Activated T-cell treated with anti-CD3 and anti-CD28 coated beads for 1 hour (primary cell): ENCODE results near the gene MYO16.
"Not testable (repeated sequence)": the region's sequence is repeated elsewhere in the genome, so short reads cannot be mapped to it uniquely, and the experiment has no call there.

Experiments used
- DNase-seq: peaks from one replicate; pipeline ENCODE4 v3.0.0-alpha.2; 2020; ENCODE audit warnings: low read depth

MYO16 gene

DNA sequence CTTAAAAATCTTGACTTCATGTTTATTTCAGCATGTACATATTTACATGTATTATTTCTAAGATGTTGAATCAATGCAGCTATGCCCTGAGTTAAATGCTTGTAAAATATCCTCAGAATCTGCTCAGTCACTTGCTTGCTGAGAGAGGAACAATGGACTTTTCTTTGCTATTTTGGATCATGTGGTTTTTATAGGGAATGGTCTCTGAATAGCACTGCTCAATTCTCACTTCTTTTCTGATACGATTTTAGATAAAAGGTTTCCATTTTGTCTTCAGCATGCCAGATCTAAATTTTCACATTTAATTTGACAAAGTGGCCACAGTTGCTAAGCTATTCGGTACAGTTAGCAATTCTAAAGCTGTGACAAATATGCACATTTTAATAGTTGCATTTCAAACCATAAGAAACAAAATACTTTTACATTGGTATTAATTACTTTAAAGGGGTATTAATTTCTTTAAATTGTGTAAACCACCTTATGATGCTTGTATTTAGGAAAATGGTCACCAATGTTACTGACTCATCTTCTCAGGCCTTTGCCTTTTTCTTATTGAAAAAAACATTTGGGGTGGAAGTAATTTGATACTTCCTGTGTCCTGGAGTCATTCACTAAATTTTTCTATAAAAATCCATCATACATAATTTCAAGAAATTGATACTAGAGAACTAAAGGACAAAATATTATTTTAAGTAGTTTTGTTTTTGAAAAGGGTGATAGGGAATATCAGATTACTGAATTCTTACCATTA, 113.5 kb downstream of the MYO16 start:
- DNase-seq, result no peak

DNA sequence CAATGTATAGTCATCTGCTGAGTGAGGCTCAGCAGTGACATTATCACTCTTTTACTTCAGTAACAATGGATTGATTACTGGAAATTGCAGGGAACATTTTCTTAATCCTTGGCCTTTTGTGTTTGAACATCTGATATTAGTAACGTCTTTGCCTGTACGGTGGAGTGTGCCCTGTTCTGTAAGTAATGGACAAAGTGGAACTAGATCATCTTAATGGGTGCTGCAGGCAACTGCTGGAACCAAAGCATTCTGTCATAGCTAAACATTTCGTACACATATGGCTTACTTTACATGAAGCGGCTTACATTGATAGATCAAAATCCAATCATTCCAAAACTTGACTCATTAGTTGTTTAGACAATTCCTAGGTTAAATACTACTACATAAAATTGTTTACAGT, 114.1 kb downstream of the MYO16 start:
- no peak for DNase-seq

DNA sequence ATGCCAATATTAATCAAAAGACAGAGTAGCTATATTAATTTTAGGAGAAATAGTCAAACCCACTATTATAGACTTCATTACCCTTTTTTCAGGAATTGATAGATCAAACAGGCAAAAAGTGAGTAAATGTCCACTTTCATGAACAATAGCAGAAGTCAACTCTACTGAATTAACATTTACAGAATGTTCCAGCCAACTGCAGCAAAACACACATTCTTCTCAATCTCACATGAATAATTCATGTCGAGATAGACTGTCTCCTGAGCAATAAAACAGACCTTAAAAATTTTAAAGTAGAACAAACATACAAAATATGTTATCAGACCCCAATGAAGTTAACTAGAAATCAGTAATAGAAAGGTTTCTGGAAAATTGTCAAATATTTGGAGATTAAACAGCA, 118.4 kb downstream of the MYO16 start:
- DNase-seq, result no peak

DNA sequence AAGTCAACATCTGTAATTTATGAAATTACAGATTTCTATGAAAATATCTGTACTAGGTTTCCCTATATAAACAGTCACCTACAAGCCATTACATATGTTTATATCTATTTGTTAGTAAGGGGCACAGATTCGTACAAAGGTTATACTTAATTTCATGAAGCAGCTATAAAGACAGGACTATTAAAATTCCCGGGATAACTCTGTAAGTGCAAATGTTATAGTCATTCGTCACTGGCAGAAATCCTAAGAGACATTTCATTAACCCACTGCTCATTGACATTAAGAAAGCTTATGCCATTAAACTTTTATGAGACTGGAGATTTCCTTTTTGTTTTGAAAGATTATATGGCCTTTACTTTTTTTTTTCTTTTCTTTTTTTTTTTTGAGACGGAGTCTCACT, 122.9 kb downstream of the MYO16 start:
- no peak for DNase-seq

DNA sequence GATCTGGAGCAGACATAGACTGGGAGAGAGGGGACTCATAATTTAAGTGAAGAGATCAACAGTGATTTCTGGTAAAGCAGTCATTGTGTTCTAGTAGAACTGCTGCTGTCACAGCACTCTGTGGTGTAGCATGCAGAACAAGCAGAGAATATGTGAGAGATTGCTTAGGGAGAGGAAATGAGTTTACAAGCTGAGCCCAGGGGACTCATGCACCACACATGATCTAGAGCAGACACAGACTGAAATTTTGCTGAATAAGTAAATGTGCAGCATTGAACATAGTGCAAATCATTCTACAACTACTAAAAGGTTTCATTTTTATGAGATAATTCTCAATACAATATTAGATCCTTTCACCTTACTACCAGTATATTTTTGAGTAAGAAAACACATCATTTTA, 125.7 kb downstream of the MYO16 start:
- no peak for DNase-seq

DNA sequence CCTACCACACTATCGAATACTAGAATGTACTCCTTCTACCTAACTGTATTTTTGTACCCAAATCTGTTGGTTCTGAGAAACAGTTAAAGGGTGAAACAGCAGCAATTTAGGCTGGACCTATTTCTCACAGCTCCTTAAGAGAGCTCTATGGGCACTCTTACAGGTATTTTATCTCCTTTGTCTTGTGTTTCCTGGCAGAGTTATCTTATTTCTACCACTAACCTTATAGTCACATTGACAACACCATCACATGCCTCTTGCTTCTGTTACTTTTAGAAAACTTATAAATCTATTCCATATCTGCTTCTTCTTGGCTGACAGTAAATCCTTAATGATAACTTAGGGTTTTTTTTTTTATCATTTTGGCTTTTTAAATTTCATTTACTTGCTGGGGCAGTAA, 130.7 kb downstream of the MYO16 start:
- no peak for DNase-seq

DNA sequence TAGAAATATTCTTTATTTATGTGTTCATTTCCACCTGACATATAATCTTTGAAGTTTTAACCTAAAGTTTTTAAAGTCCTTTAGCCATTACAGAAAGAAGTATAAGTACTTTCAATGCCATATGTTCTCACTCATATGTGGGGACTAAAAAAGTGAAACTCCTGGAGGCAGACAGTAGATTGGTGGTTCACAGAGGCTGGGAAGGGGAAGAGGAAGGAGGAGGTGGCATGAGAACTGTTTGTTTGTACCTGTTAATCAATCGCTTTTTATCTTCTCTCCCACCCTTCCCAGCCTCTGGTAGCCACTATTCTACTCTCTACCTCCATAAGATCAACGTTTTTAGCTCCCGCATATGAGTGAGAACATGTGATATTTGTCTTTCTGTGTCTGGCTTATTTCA, 131.1 kb downstream of the MYO16 start:
- no peak for DNase-seq

DNA sequence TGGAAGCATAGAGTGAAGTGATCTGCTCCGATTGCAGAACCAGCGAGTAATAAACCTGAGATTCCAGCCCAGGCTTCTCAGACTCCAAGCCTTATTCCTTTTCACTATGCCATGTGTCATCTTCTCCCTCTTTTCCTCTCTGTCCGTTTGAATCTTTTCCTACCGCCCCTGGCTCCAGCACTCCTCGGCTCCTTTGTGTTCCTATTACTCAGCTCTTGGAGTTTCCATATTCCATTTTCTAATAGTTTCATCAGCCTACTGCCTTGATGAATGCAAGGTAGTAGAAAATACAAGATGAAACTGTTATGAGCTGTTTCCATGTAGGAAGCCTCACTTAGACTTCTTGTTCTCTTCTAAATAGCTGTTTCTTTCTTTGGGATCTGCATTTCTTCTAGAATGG, 138.6 kb downstream of the MYO16 start:
- DNase-seq, result no peak

DNA sequence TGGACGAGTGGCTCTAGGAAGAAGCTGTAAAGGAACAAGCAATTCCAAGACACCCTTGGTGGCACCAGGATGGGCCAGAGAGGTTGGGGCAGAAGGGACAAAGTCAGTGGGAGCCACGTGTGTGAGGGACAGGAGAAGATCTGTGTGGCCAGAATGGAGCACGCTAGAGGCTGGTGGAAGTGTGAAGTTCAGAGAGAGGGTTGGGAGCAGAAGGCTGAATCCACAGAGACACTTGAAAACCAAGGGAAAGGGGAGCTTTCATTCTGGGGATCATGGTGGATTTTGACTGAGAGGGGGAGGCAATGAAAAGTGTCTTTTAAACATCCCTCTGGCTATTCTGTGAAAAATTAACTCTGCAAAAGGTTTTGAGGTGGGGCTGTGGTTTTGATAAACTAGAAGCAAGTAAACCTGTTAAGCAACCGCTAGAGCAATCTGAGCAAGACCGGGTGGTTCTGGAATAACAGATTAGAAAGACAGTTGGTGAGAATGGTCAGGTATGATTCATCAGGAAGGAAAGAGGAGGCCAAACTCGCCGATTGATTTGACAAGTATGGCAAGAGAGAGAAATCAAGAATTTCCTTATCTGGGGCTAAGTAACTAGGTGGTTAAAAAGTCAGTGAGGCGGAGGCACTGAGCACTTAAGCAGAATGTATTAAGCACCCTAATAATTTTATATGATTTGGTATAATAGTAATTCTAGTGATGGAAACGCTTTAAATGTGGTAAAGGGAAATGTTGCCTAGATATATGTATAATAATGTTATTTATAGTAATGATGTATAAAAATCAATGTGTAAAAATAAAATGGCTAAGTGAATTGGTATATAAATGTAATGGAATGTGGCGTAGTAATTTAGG, 140.0 kb downstream of the MYO16 start:
- no peak for DNase-seq

DNA sequence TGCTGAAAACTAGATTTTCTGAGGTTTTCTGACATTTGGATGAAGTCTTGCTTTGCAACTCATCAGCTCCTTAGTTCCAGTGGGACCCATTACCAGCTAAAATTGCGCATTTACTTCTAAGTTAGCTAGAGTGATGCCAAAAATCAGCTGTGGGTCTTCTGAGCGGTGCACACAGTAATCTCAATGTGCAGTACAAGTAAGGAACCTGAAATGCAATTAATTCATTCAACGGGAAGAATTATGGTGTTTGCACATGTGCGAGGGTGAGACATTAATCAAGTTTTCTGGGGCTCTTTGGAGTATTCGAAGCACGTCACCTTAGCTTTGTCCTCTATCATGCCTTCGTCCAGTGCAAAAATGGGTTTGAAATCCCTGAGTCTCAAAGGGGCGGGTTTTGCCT, 146.2 kb downstream of the MYO16 start:
- DNase-seq, result no peak

DNA sequence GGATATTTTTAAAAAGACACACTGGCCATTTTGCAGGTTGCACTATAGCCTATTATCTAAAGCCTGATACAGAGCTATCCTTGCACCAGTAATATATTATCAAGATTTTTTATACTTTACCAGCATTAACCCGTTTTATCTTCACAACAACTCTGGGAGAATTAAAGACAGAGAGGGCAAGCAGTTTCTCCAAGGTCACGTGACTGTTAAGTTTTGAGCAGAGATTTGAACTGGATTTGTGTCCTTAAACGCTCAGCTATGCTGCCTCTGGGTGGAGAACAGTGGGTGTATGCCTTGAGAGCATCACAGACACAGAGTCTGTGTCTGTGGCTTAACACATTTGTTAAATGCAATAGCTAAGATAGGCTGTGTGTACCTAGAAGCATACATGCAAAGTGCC, 147.2 kb downstream of the MYO16 start:
- DNase-seq, result no peak

DNA sequence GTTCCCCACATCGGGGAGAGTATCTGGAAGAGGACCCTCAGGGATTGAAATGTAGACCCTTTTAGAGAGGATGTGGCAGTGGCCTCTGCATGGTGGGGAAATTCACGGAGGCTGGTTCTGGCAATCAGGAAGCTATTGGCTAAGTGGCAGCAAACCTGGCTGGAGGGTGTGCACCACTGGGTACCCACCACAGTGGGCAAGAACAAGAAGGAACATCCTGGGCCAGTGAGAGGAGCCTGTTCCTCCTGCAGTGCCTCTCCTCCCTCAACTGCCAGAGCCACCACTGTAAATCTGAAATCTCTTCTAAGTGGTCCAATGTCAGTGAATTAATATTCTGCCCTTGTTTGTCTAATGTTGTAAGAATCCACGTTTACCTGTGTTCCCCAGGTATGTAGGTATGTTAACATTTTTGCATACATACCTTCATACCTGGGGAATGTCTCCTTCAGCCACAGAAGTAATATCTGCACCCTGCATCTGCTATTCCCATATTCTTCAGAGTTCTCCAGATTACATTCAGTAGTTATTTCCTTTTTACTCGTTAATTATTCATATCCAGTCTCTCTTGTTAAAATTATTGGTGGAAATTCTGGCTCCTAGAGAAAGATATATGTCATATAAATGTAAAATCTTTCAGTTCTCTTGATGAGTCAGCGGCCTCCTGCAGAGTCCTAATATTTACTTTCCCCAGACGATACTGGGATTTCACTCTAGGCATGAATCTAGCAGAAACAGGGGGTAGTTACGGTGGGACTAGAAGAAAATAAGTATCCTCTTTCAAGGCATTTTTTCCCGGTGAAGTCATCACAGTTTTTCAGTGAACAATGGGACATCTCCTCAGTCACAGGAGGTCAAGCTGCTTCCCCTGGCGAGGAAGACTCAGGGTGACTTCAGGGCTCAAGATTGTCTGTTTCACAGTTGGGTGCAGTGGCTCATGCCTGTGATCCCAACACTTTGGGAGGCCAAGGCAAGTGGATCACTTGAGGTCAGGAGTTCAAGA, 148.3 kb downstream of the MYO16 start:
- no peak for DNase-seq

DNA sequence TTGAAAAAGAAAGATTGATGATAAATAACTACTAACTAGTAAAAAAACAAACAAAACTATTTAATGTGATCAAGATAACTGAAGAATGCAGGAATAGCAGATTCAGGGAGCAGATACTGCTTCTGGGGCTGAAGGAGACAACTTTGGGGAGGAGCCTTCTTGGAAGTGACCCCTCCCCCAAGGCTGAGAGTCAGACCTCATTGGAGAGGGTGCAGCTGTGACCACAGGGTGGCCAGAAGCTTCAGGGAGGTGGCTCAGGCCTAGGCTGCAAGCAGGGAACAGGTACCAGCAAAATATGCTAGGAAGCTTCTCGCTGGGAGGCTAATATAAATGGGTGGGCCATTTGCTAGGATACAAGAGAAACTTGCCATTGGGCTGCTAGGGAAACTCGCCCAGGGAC, 149.9 kb downstream of the MYO16 start:
- DNase-seq, result no peak

DNA sequence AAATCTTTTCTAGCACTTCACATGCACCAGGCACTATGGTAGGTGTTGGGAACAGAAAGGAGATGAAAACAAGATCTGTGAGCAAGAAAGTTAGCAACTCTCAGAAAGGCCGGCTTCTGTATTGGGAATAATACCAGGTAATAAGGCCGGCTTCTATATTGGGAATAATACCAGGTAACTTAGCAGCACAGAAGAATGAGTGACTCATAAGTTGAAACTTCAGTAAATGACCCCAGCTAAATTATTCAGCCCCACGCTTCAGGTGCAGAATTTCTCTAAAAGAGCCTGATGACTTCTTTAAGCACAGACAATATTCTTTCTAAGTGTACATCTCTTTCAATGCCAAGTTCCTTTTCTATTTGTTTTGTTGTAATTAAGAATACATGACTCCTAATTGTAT, 151.3 kb downstream of the MYO16 start:
- no peak for DNase-seq

DNA sequence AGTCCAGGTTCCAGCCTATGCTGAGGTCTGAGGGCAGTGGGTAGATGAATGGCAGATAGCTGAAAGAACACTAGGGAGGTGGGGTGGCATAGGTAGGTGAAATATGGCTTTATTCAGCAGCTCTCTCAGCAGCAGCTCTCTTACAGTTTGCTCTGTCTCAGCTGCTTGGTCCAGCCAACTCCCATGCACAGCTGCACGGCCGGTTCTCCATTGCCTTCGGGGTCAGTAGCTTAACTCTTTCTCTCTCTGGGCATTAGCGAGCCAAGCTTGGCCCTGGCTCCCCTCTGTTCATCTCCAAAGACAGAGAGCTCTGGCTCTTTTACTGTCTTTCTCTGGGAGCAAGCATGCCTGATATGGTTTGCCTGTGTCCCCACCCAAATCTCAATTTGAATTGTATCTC, 151.9 kb downstream of the MYO16 start:
- DNase-seq, result no peak

DNA sequence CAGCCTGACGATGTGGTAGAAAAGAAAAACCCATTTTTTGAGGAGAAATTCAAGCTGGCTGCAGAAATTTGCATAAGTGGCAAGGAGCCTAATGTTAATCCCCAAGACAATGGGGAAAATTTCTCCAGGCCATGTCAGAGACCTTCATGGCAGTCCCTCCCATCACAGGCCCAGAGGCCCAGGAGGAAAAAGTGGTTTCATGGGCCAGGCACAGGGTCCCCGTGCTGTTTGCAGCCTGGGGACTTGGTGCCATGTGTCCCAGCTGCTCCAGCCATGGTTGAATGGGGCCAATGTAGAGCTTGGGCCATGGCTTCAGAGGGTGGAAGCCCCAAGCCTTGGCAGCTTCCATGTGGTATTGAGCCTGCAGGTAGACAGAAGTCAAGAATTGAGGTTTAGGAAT, 153.1 kb downstream of the MYO16 start:
- DNase-seq, result not testable (repeated sequence)

DNA sequence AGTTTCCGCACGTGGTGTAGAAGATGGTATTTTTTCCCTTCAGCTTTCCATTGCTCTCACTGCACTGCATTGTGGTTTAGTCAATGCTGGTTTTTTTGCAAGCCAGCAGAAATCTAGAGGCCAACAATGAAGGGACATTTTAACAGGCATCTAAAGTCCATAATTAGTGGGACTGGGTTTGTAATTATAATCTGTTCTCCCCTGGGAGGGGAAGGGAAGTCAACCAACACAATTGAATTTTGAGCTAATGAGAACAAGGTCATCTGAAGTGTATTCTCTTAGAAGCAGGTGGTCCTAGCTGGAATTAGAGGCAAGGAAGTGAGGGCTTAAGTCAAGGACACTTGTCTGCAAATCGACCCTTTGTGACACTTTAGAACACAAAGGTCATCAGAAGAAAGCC, 156.4 kb downstream of the MYO16 start:
- no peak for DNase-seq

DNA sequence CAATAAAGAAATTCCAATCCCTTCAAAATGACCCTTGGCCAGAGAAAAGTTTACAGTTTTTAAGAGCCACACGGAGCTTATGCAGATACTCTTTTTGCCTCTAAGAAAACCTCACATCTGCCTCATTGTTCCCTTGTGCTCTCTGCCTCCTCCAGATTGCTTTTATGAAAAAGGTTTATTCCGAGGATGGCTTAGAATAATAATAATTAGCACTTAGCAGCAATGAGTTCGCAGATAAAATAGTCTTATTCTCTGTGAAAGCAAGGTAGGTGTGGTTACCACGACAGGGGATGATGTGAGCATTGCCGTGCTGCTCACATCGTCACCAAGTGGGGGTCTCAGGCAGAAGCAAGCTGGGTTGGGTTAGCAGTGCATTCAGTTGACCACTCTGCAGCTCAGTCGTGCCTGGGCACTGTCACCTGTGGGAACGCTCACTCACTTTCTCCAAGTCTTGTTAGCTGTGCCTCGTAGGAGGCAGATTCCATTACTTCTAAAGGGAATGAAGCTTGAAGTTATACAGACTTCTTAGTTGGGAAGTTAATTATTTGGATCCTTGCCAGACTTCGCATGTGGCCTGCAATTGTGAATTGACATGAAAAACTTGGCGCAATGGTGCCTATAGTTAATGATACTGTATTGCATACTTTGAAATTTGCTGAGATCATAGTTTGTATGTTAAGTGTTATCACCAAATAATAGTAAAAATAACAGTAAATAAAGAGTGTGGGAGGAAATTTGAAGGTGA, 157.2 kb downstream of the MYO16 start:
- DNase-seq, result no peak

DNA sequence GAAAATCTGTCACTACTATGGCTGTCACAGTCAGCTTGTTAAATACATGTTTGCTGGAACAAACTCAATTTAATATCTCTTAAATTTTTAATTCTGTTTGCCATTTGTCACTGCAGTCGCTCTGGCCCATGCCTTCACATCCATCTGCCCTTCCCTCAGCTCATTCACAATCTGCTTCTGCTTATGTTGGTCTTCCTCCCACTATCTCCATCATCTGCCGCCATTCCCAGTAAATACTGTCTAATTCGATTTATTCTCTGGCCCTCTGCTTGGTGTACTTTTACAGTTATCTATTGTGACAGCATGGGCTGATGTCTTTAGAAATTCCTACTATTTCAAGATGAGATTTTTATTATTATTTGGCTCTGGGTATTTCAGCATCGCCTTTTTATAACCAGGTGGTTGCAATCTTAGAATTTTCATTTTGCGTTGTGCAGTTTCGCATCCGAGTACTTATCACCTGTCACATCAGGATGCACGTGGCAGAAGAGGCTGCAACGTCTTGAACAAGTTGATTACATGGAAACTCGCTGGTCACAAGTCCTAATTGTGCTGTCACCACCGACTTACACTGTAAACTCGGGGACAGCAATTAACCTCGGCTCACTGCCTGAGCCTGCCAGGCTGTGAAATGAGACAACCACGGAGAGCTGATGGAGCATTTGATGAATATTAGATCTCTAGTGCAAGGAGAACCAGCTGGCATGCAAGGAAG, 158.4 kb downstream of the MYO16 start:
- DNase-seq, result no peak

DNA sequence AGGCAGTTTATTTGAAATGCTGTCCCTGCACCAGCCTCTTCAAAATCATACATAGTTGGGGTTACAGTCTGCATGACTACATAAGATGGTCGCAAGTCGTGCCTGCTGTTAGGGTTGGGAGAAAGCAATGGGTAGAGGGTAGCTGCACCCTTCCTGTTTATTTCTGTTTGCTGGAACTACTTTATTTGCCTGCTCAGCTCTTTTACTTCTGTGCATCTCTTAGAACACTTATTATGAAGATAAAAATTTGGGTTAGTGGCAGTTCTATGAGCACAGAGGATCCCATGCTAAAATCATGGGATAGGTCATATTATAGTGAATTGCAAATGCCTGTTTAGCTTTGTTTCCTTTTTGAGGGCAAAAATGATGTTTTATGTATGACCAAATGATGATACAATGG, 160.1 kb downstream of the MYO16 start:
- no peak for DNase-seq

DNA sequence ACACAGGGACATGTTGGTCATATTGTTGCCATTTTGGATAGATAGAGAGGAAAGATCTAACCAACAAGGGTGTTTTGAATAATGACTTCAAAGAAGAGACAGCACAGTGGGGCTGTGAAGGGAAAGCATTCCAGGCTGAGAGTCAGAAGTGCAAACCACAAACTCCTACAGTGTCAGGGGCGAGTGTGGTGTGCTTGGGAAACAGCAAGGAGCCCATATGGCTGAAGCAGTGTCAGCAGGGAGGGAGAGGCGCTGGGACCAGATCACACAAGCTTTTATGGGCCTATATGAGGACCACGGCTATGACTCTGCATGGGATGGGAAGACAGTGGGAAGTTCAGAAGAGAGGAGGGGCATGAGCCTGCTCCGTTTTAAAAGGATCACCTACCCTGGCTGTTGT, 166.4 kb downstream of the MYO16 start:
- no peak for DNase-seq
